ENCODE data around the gene SLC29A1. TPM values are rescaled to one million over a fixed set of nuclear protein-coding genes. Genes with fewer than 3 reads are reported as not detected.

Gene SLC29A1
- total and polyA plus RNA-seq, 4 donors, result 16.1 to 51.8 (median 27.2) TPM

DNA sequence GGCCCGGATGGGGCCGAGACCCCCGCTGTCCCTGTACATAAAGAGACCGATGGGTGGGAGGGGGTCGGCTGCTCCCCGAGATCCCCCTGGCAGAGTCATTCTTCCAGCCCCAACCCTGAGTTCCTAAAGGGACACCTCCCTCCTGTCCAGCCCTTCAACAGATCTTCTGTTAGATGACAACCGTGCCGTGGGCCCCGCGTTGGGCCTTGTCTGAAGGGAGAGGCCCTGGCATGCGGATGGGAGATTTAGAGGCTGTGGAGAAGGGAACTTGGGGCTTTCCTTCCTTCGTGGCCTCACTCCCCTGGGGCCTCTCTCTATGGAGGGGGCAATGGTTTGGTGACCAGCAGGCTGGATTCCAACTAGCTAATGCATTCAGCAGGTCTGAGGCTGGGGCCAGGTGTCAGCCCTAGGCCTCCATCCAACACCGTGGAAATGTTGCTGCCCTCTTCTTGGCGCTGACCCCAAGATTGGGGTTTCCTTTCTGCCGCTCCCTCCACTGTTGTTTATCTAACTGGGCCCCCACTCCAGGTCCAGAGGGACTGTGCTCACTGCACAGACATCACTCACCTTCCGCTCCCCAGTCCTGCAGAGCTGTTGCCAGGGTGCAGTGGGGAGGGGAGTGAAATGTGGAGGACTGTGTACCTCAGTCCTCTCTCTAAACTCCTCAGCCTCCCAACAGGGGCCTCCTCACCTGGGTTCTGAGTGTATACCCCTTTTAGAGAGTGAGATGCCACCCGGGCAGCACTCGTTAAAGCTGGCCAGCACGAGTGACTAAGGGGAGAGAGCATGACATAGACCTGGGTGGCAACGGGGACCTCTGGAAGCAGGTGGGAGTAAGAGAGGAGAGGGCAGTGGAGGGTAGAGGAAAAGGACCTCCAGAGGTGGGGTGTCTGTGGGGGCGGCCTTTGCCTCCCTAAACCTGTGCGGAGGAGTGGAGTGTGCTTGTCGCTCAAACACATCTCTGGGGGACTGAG is 53.6 kb downstream of the SLC29A1 start:
- H3K36me3 ChIP-seq (ENCODE audit: control insufficient read depth, insufficient read depth, low read length), result peaks cover 61% of the 10 kb centered on the region
- no peaks in the 10 kb centered on the region for H3K27me3 ChIP-seq (ENCODE audit: control insufficient read depth, insufficient read depth, low read length)
- 83% methylated on average over 12 of the region's 23 CpGs for WGBS (ENCODE audit: insufficient coverage)
- no peak overlapping the region for H3K4me3 ChIP-seq (ENCODE audit: low read depth, low read length)
- H3K4me1 ChIP-seq (ENCODE audit: control insufficient read depth, insufficient read depth, low read length), result peaks cover 11% of the 10 kb centered on the region
- no peak for DNase-seq (ENCODE audit: low read depth in 4 of 6, low spot score in 6 of 6)
- H3K9me3 ChIP-seq (ENCODE audit: control insufficient read depth, insufficient read depth, low read length), result no peaks in the 10 kb centered on the region
- no peak overlapping the region for H3K27ac ChIP-seq (ENCODE audit: low read depth, low read length)

- H3K4me3 ChIP-seq (ENCODE audit: low read depth, low read length), result no peak overlapping the region
- no peaks in the 10 kb centered on the region for H3K9me3 ChIP-seq (ENCODE audit: control insufficient read depth, insufficient read depth, low read length)
- no peak for DNase-seq (ENCODE audit: low read depth in 4 of 6, low spot score in 6 of 6)
- no peak overlapping the region for H3K27ac ChIP-seq (ENCODE audit: low read depth, low read length)
- WGBS (ENCODE audit: insufficient coverage), result 73% methylated on average over 7 of the region's 7 CpGs
- no peaks in the 10 kb centered on the region for H3K27me3 ChIP-seq (ENCODE audit: control insufficient read depth, insufficient read depth, low read length)
- H3K36me3 ChIP-seq (ENCODE audit: control insufficient read depth, insufficient read depth, low read length), result peaks cover 64% of the 10 kb centered on the region
- H3K4me1 ChIP-seq (ENCODE audit: control insufficient read depth, insufficient read depth, low read length), result peaks cover 6% of the 10 kb centered on the region
Measured at GRCh38 chr6:44277763-44278162, 54.4 kb downstream of the SLC29A1 start.

DNA sequence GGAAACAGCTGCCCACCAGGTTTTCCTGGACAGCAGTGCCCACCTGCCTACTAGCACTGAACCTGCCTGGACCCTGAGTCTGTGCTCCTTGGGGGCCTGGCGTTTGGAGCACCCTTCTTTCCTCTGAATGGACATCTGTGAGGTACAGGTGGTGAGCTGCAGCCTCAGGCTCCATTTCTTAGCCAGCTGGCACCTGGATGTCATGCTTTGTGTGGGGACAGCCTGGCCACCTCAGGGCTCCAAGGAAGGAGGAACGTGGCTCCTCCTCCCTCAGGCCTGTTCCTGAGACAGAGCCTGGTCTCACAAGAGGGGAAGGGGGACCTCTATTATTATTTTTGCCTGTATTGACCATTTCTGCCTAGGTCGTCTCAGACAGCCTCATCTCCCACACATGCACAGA is 54.9 kb downstream of the SLC29A1 start:
- Histone ChIP-seq H3K4me1 (ENCODE audit: control insufficient read depth, insufficient read depth, low read length) (peaks cover 6% of the 10 kb centered on the region), H3K36me3 (ENCODE audit: control insufficient read depth, insufficient read depth, low read length) (peaks cover 58% of the 10 kb centered on the region), H3K27ac (ENCODE audit: low read depth, low read length) (no peak overlapping the region), H3K9me3 (ENCODE audit: control insufficient read depth, insufficient read depth, low read length) (no peaks in the 10 kb centered on the region), H3K4me3 (ENCODE audit: low read depth, low read length) (no peak overlapping the region), H3K27me3 (ENCODE audit: control insufficient read depth, insufficient read depth, low read length) (no peaks in the 10 kb centered on the region)
- DNase-seq (ENCODE audit: low read depth in 4 of 6, low spot score in 6 of 6), result no peak
- WGBS (ENCODE audit: insufficient coverage), result 33% methylated on average over 1 of the region's 3 CpGs

GRCh38 chr6:44278774-44279697 is 55.6 kb downstream of the SLC29A1 start:
- Histone ChIP-seq H3K27ac (ENCODE audit: low read depth, low read length) (no peak overlapping the region), H3K27me3 (ENCODE audit: control insufficient read depth, insufficient read depth, low read length) (no peaks in the 10 kb centered on the region), H3K9me3 (ENCODE audit: control insufficient read depth, insufficient read depth, low read length) (no peaks in the 10 kb centered on the region), H3K4me3 (ENCODE audit: low read depth, low read length) (no peak overlapping the region), H3K36me3 (ENCODE audit: control insufficient read depth, insufficient read depth, low read length) (peaks cover 53% of the 10 kb centered on the region), H3K4me1 (ENCODE audit: control insufficient read depth, insufficient read depth, low read length) (peaks cover 6% of the 10 kb centered on the region)
- 84% methylated on average over 4 of the region's 9 CpGs for WGBS (ENCODE audit: insufficient coverage)
- DNase-seq (ENCODE audit: low read depth in 4 of 6, low spot score in 6 of 6), result no peak

Small RNAs within 50 kb of the gene (small RNA-seq; reads per million reads assigned to genes)
- not detected for gene RN7SL811P (ENCODE audit: low replicate concordance)

Other genes starting within 250 kb of the SLC29A1 start
- 10 to 100 TPM; 32.1 to 53.1 TPM for gene MRPL14, start 96.1 kb upstream of the SLC29A1 start, total RNA-seq
- 10 to 100 TPM; 34.6 to 38.3 TPM for gene MRPL14, start 96.1 kb upstream of the SLC29A1 start, polyA plus RNA-seq (ENCODE audit: insufficient read length in 2 of 2)
- 10 to 100 TPM; 29.2 to 41.6 TPM for gene TMEM63B, start 96.0 kb upstream of the SLC29A1 start, total RNA-seq
- 100 to 1,000 TPM in 1 of 2 donors, 10 to 100 TPM in 1; 92.3 to 104 TPM for gene TMEM63B, start 96.0 kb upstream of the SLC29A1 start, polyA plus RNA-seq (ENCODE audit: insufficient read length in 2 of 2)
- under 1 TPM; 0.17 to 0.20 TPM for gene CAPN11, start 64.8 kb upstream of the SLC29A1 start, total RNA-seq
- gene CAPN11, start 64.8 kb upstream of the SLC29A1 start, polyA plus RNA-seq (ENCODE audit: insufficient read length in 2 of 2), result under 1 TPM in 1 of 2 donors, not detected in 1; 0.17 TPM
- gene MYMX, start 6.7 kb upstream of the SLC29A1 start, total RNA-seq, result under 1 TPM in 1 of 2 donors, not detected in 1; 0.22 TPM
- not detected for gene MYMX, start 6.7 kb upstream of the SLC29A1 start, polyA plus RNA-seq (ENCODE audit: insufficient read length in 2 of 2)
- gene HSP90AB1, start 23.5 kb downstream of the SLC29A1 start, total RNA-seq, result 100 to 1,000 TPM; 484 to 875 TPM
- gene HSP90AB1, start 23.5 kb downstream of the SLC29A1 start, polyA plus RNA-seq (ENCODE audit: insufficient read length in 2 of 2), result 100 to 1,000 TPM; 793 to 863 TPM
- gene SLC35B2, start 33.9 kb downstream of the SLC29A1 start, total RNA-seq, result 10 to 100 TPM; 39.3 to 53.7 TPM
- 10 to 100 TPM; 63.2 to 63.7 TPM for gene SLC35B2, start 33.9 kb downstream of the SLC29A1 start, polyA plus RNA-seq (ENCODE audit: insufficient read length in 2 of 2)
- gene NFKBIE, start 42.0 kb downstream of the SLC29A1 start, total RNA-seq, result 10 to 100 TPM in 1 of 2 donors, 1 to 10 TPM in 1; 3.5 to 10.9 TPM
- 10 to 100 TPM; 15.0 to 15.8 TPM for gene NFKBIE, start 42.0 kb downstream of the SLC29A1 start, polyA plus RNA-seq (ENCODE audit: insufficient read length in 2 of 2)
- gene TMEM151B, start 46.9 kb downstream of the SLC29A1 start, total RNA-seq, result 10 to 100 TPM in 1 of 2 donors, 1 to 10 TPM in 1; 9.3 to 18.0 TPM
- 10 to 100 TPM; 51.1 to 53.1 TPM for gene TMEM151B, start 46.9 kb downstream of the SLC29A1 start, polyA plus RNA-seq (ENCODE audit: insufficient read length in 2 of 2)
- gene AARS2, start 89.8 kb downstream of the SLC29A1 start, total RNA-seq, result 10 to 100 TPM; 11.5 to 18.3 TPM
- 10 to 100 TPM; 13.0 to 17.2 TPM for gene AARS2, start 89.8 kb downstream of the SLC29A1 start, polyA plus RNA-seq (ENCODE audit: insufficient read length in 2 of 2)
- under 1 TPM; 0.30 to 0.88 TPM for gene SPATS1, start 119.1 kb downstream of the SLC29A1 start, total RNA-seq
- under 1 TPM; 0.51 to 0.57 TPM for gene SPATS1, start 119.1 kb downstream of the SLC29A1 start, polyA plus RNA-seq (ENCODE audit: insufficient read length in 2 of 2)
- gene CDC5L, start 164.1 kb downstream of the SLC29A1 start, total RNA-seq, result 10 to 100 TPM; 28.0 to 31.8 TPM
- gene CDC5L, start 164.1 kb downstream of the SLC29A1 start, polyA plus RNA-seq (ENCODE audit: insufficient read length in 2 of 2), result 10 to 100 TPM; 22.2 to 29.3 TPM

All from spinal cord (tissue), 10 donors.